Measurements from ENCODE around the gene OSMR. TPM values are rescaled to one million over a fixed set of nuclear protein-coding genes. Genes with fewer than 3 reads are reported as not detected.

OSMR gene
- total RNA-seq, 4 donors from 2014 or later = 33.2 to 69.7 (median 43.9) TPM

GRCh38 chr5:38874948-38875456, 29.2 kb downstream of the OSMR start:
- TF ChIP-seq POLR2AphosphoS5 (IDR thresholded peaks at IDR 0.05) (no peak), EP300 (IDR thresholded peaks at IDR 0.05) (no peak), POLR2A (IDR thresholded peaks at IDR 0.05; ENCODE audit: low read depth) (no peak), CTCF (IDR thresholded peaks at IDR 0.05) (no peak)
- Histone ChIP-seq H3K9me3 (no peaks in the 10 kb centered on the region), H3K4me1 (peaks cover 8 to 32% (median 25%) of the 10 kb centered on the region in 4 donors), H3K4me3 (no peak overlapping the region), H3K36me3 (peaks cover 16 to 65% (median 33%) of the 10 kb centered on the region in 4 donors), H3K27me3 (no peaks in the 10 kb centered on the region), H3K27ac (replicated peaks in 1 of 4) (no peak overlapping the region)
- DNase-seq (ENCODE audit: extremely low spot score) = no peak
- intact Hi-C loops (cut with DNase I) = no loop called here
- 89% methylated on average over 5 of the region's 5 CpGs for WGBS

- intact Hi-C loops (cut with DNase I) = no loop called here
- H3K4me1 ChIP-seq = no peaks in the 10 kb centered on the region
- H3K36me3 ChIP-seq = peaks cover 22 to 86% (median 62%) of the 10 kb centered on the region in 4 donors
- H3K27me3 ChIP-seq = no peaks in the 10 kb centered on the region
- H3K27ac ChIP-seq (replicated peaks in 1 of 4) = no peak overlapping the region
- H3K4me3 ChIP-seq = no peak overlapping the region
- no peaks in the 10 kb centered on the region for H3K9me3 ChIP-seq
- no peak for TF ChIP-seq POLR2A (IDR thresholded peaks at IDR 0.05; ENCODE audit: low read depth)
- TF ChIP-seq POLR2AphosphoS5 (IDR thresholded peaks at IDR 0.05) = no peak
- 88% methylated on average over 5 of the region's 5 CpGs for WGBS
- no peak for DNase-seq (ENCODE audit: extremely low spot score)
These were observed 32.7 kb downstream of the OSMR start for GRCh38 chr5:38878391-38879077.

GRCh38 chr5:38879078-38879460, 33.3 kb downstream of the OSMR start:
- DNase-seq (ENCODE audit: extremely low spot score) = no peak
- Histone ChIP-seq H3K4me1 (no peaks in the 10 kb centered on the region), H3K4me3 (no peak overlapping the region), H3K27me3 (no peaks in the 10 kb centered on the region), H3K9me3 (no peaks in the 10 kb centered on the region), H3K36me3 (peaks cover 22 to 86% (median 66%) of the 10 kb centered on the region in 4 donors), H3K27ac (replicated peaks in 1 of 4) (no peak overlapping the region)
- TF ChIP-seq POLR2A (IDR thresholded peaks at IDR 0.05; ENCODE audit: low read depth) = no peak
- no peak for TF ChIP-seq CTCF (IDR thresholded peaks at IDR 0.05)
- TF ChIP-seq EP300 (IDR thresholded peaks at IDR 0.05) = no peak
- TF ChIP-seq POLR2AphosphoS5 (IDR thresholded peaks at IDR 0.05) = no peak
- intact Hi-C loops (cut with DNase I) = no loop called here
- WGBS = 97% methylated on average over 7 of the region's 7 CpGs

- Histone ChIP-seq H3K27ac (replicated peaks in 1 of 4) (no peak overlapping the region), H3K4me3 (no peak overlapping the region), H3K9me3 (no peaks in the 10 kb centered on the region), H3K27me3 (no peaks in the 10 kb centered on the region), H3K36me3 (peaks cover 22 to 94% (median 70%) of the 10 kb centered on the region in 4 donors), H3K4me1 (no peaks in the 10 kb centered on the region)
- TF ChIP-seq POLR2AphosphoS5 (IDR thresholded peaks at IDR 0.05) (no peak), CTCF (IDR thresholded peaks at IDR 0.05) (no peak), EP300 (IDR thresholded peaks at IDR 0.05) (no peak), POLR2A (IDR thresholded peaks at IDR 0.05; ENCODE audit: low read depth) (no peak)
- DNase-seq (ENCODE audit: extremely low spot score) = no peak
- intact Hi-C loops (cut with DNase I) = no loop called here
- 71% methylated on average over 3 of the region's 3 CpGs for WGBS
These were observed 38.0 kb downstream of the OSMR start for GRCh38 chr5:38883842-38884241.

GRCh38 chr5:38885208-38885607, 39.4 kb downstream of the OSMR start:
- Histone ChIP-seq H3K4me3 (no peak overlapping the region), H3K9me3 (no peaks in the 10 kb centered on the region), H3K27ac (replicated peaks in 1 of 4) (no peak overlapping the region), H3K36me3 (peaks cover 22 to 80% (median 62%) of the 10 kb centered on the region in 4 donors), H3K27me3 (no peaks in the 10 kb centered on the region), H3K4me1 (no peaks in the 10 kb centered on the region)
- no peak for DNase-seq (ENCODE audit: extremely low spot score)
- 96% methylated on average over 3 of the region's 3 CpGs for WGBS
- intact Hi-C loops (cut with DNase I) = no loop called here
- TF ChIP-seq CTCF (IDR thresholded peaks at IDR 0.05) (no peak), POLR2AphosphoS5 (IDR thresholded peaks at IDR 0.05) (no peak), POLR2A (IDR thresholded peaks at IDR 0.05; ENCODE audit: low read depth) (no peak), EP300 (IDR thresholded peaks at IDR 0.05) (no peak)
